HG02970 (cell line): ENCODE results near the gene EPHA6.
"Not testable (repeated sequence)": the region's sequence is repeated elsewhere in the genome, so short reads cannot be mapped to it uniquely, and the experiment has no call there.

Source experiments
- ATAC-seq: cut with Tn5 transposase; IDR thresholded peaks from one replicate; pipeline ENCODE4 v1.9.1; 2021; ENCODE audit warnings: mild to moderate bottlenecking, moderate library complexity, moderate number of reproducible peaks; ENCODE audit not compliant: unreplicated experiment, low FRiP score

EPHA6 gene

GRCh38 chr3:97259263-97259662, 444.9 kb downstream of the EPHA6 start:
- ATAC-seq = no peak

- no peak for ATAC-seq
These were observed 449.8 kb downstream of the EPHA6 start for GRCh38 chr3:97264180-97264579.

- ATAC-seq = no peak
These were observed 451.0 kb downstream of the EPHA6 start for GRCh38 chr3:97265237-97266005.

GRCh38 chr3:97269202-97269601, 454.8 kb downstream of the EPHA6 start:
- no peak for ATAC-seq

GRCh38 chr3:97276879-97277550, 462.6 kb downstream of the EPHA6 start:
- not testable (repeated sequence) for ATAC-seq

GRCh38 chr3:97277708-97278107, 463.3 kb downstream of the EPHA6 start:
- no peak for ATAC-seq

- ATAC-seq = no peak
These were observed 464.1 kb downstream of the EPHA6 start for GRCh38 chr3:97278506-97278905.

GRCh38 chr3:97291901-97292300, 477.5 kb downstream of the EPHA6 start:
- ATAC-seq = no peak

GRCh38 chr3:97293596-97294131, 479.3 kb downstream of the EPHA6 start:
- no peak for ATAC-seq

GRCh38 chr3:97297032-97297431, 482.6 kb downstream of the EPHA6 start:
- no peak for ATAC-seq

GRCh38 chr3:97301114-97301513, 486.7 kb downstream of the EPHA6 start:
- ATAC-seq = no peak

- no peak for ATAC-seq
These were observed 491.8 kb downstream of the EPHA6 start for GRCh38 chr3:97306226-97306625.

GRCh38 chr3:97338375-97338774, 524.0 kb downstream of the EPHA6 start:
- no peak for ATAC-seq

- ATAC-seq = no peak
These were observed 526.5 kb downstream of the EPHA6 start for GRCh38 chr3:97340940-97341339.

GRCh38 chr3:97347780-97348179, 533.4 kb downstream of the EPHA6 start:
- no peak for ATAC-seq

GRCh38 chr3:97350971-97351370, 536.6 kb downstream of the EPHA6 start:
- ATAC-seq = no peak

GRCh38 chr3:97353176-97353575, 538.8 kb downstream of the EPHA6 start:
- no peak for ATAC-seq

- ATAC-seq = no peak
These were observed 545.6 kb downstream of the EPHA6 start for GRCh38 chr3:97359977-97360376.

GRCh38 chr3:97360804-97361203, 546.4 kb downstream of the EPHA6 start:
- ATAC-seq = no peak

- ATAC-seq = no peak
These were observed 570.2 kb downstream of the EPHA6 start for GRCh38 chr3:97384583-97384982.

- ATAC-seq = no peak
These were observed 574.4 kb downstream of the EPHA6 start for GRCh38 chr3:97388774-97389173.

- no peak for ATAC-seq
These were observed 575.5 kb downstream of the EPHA6 start for GRCh38 chr3:97389936-97390335.
